SU-DHL-6 (cell line): ENCODE data around the gene PTDSS2.

ENCODE experiments used
- H2AFZ ChIP-seq: fragments of 200-600 bp; sonication (generic); 2 replicates; pipeline ENCODE4 v1.6.1; 2014; ENCODE audit warnings: low read depth, mild to moderate bottlenecking, moderate library complexity, mixed read lengths, antibody characterized with exemption, low read length; ENCODE audit not compliant: severe bottlenecking
- H3F3A ChIP-seq: fragments of 200-600 bp; shearing (Covaris generic); 2 replicates; pipeline ENCODE4 v1.6.0; 2016; ENCODE audit warnings: antibody characterized with exemption, mild to moderate bottlenecking; ENCODE audit not compliant: insufficient read depth
- H3K27ac ChIP-seq: fragments of 200-600 bp; sonication (generic); 2 replicates; pipeline ENCODE4 v1.5.1; 2016; ENCODE audit warnings: low read depth, mild to moderate bottlenecking, low read length, moderate library complexity, mixed read lengths
- H3K27me3 ChIP-seq: fragments of 200-600 bp; sonication (generic), shearing (Covaris generic); 2 replicates; pipeline ENCODE4 v1.6.0; 2014; ENCODE audit warnings: mild to moderate bottlenecking, low read length
- H3K36me3 ChIP-seq: fragments of 200-600 bp; sonication (generic); 2 replicates; pipeline ENCODE4 v1.6.1; 2014; ENCODE audit warnings: mild to moderate bottlenecking, low read length, mixed read lengths
- H3K4me2 ChIP-seq: fragments of 300-600, 200-600 bp; shearing (Covaris generic), sonication (generic); 2 replicates; pipeline ENCODE4 v1.6.0; 2014; ENCODE audit warnings: low read length, low read depth, mild to moderate bottlenecking; ENCODE audit not compliant: poor library complexity, severe bottlenecking
- H3K4me3 ChIP-seq: fragments of 200-600 bp; sonication (generic); 2 replicates; pipeline ENCODE4 v1.5.1; 2014; ENCODE audit warnings: antibody characterized with exemption, low read length, mild to moderate bottlenecking, mixed read lengths; ENCODE audit not compliant: insufficient read depth, poor library complexity, severe bottlenecking
- H3K79me2 ChIP-seq: fragments of 200-600 bp; sonication (generic); 2 replicates; pipeline ENCODE4 v1.6.1; 2014; ENCODE audit warnings: mild to moderate bottlenecking, low read length, moderate library complexity; ENCODE audit not compliant: insufficient read depth
- H3K9ac ChIP-seq: fragments of 200-600 bp; sonication (generic); 2 replicates; pipeline ENCODE4 v1.7.0; 2014; ENCODE audit warnings: mild to moderate bottlenecking, low read length
- H3K9me2 ChIP-seq: fragments of 200-600 bp; sonication (generic); replicated peaks from 2 replicates; pipeline ENCODE4 v1.6.1; 2014; ENCODE audit warnings: low read length; ENCODE audit not compliant: insufficient read depth
- H3K9me3 ChIP-seq: fragments of 200-600 bp; sonication (generic); 2 replicates; pipeline ENCODE4 v1.6.1; 2014; ENCODE audit warnings: low read length, mixed read lengths; ENCODE audit not compliant: insufficient read depth
- H4K20me1 ChIP-seq: fragments of 200-600 bp; sonication (generic); 2 replicates; pipeline ENCODE4 v1.6.1; 2014; ENCODE audit warnings: low read depth, mild to moderate bottlenecking, antibody characterized with exemption, low read length, moderate library complexity, mixed read lengths
- CTCF ChIP-seq: fragments of 200-600 bp; sonication (generic); IDR thresholded peaks from one replicate; pipeline ENCODE4 v1.5.1; 2017; ENCODE audit warnings: antibody characterized with exemption, mild to moderate bottlenecking, low read length, moderate library complexity; ENCODE audit not compliant: insufficient read depth, poor library complexity, severe bottlenecking
- EZH2phosphoT487 ChIP-seq: fragments of 200-600 bp; sonication (generic), shearing (Covaris generic); conservative IDR thresholded peaks from 2 replicates; pipeline ENCODE4 v1.6.1; 2018; ENCODE audit warnings: mild to moderate bottlenecking, antibody characterized with exemption, low read length, moderate library complexity, mixed read lengths

Gene PTDSS2

GRCh38 chr11:415640-416041 is 34.4 kb upstream of the PTDSS2 start:
- no peaks in the 10 kb centered on the region for H3K9me2 ChIP-seq
- H3F3A ChIP-seq, result no peaks in the 10 kb centered on the region
- no peaks in the 10 kb centered on the region for H4K20me1 ChIP-seq
- no peak overlapping the region for H3K27ac ChIP-seq
- no peak overlapping the region for H3K9ac ChIP-seq
- no peaks in the 10 kb centered on the region for H3K9me3 ChIP-seq
- H3K4me2 ChIP-seq, result no peak overlapping the region
- H3K27me3 ChIP-seq, result no peaks in the 10 kb centered on the region
- no peaks in the 10 kb centered on the region for H3K79me2 ChIP-seq
- H3K4me3 ChIP-seq, result no peak overlapping the region
- H3K36me3 ChIP-seq, result no peaks in the 10 kb centered on the region
- H2AFZ ChIP-seq, result no peak overlapping the region
- TF ChIP-seq EZH2phosphoT487, result no peak
- TF ChIP-seq CTCF, result no peak

- Histone ChIP-seq H3K9me2 (no peaks in the 10 kb centered on the region), H3F3A (no peaks in the 10 kb centered on the region), H4K20me1 (no peaks in the 10 kb centered on the region), H3K27me3 (no peaks in the 10 kb centered on the region), H3K36me3 (no peaks in the 10 kb centered on the region), H3K27ac (no peak overlapping the region), H3K4me3 (no peak overlapping the region), H2AFZ (no peak overlapping the region), H3K9ac (no peak overlapping the region), H3K9me3 (no peaks in the 10 kb centered on the region), H3K79me2 (no peaks in the 10 kb centered on the region), H3K4me2 (no peak overlapping the region)
- no peak for TF ChIP-seq CTCF
- no peak for TF ChIP-seq EZH2phosphoT487
Observed at GRCh38 chr11:416051-416756, 33.9 kb upstream of the PTDSS2 start.

DNA sequence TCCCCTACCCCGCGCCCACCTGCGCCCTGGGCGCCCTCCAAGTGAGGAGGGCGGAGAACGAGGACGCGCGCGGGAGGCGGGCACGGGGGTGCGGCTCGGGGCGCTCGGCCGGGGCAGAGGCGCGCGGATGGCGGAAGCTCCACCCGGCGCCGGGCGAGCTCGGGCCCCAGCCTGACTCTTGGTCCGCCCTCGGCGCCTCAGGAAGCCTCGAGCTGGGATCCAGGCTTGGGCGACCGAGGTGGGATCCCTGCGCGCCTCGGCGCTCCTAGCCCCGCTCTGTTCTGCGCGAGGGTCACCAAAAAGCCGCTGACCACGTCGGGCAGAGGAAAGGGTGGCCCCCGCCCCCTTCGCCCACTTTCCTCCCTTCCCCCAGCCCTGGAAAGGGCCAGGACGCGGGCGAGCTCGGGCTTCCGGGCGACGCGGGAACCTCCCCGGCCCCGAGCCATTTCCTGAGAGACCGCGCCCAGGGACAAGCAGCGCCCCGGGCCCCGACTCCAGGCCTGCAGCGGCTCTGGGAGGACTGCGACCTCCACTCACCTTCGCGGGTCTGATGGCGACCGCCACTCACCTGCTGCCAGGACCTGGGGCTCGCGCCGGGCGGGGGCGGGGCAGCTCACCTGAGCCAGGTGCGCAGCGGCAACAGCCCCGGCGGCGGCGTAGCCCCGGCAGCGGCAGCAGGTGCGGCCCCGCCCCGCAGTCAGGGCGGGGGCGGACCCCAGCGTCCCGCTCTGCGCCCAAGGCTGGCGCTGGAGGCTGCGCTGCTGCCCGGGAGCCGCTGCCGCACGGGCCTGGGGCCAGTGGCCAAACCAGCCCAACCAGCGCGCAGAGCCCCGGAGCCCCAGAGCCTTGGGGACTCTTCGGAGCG is 33.1 kb upstream of the PTDSS2 start:
- no peaks in the 10 kb centered on the region for H3K79me2 ChIP-seq
- H3K27ac ChIP-seq, result no peak overlapping the region
- H3K27me3 ChIP-seq, result no peaks in the 10 kb centered on the region
- no peak overlapping the region for H3K4me3 ChIP-seq
- H3K9me2 ChIP-seq, result no peaks in the 10 kb centered on the region
- no peak overlapping the region for H3K9ac ChIP-seq
- H3K4me2 ChIP-seq, result no peak overlapping the region
- TF ChIP-seq CTCF, result no peak
- no peak for TF ChIP-seq EZH2phosphoT487
- no peaks in the 10 kb centered on the region for H3F3A ChIP-seq
- no peaks in the 10 kb centered on the region for H3K9me3 ChIP-seq
- H4K20me1 ChIP-seq, result no peaks in the 10 kb centered on the region
- H2AFZ ChIP-seq, result no peak overlapping the region
- H3K36me3 ChIP-seq, result no peaks in the 10 kb centered on the region
